IPS-15b (cell line): ENCODE results near the gene GANC.

Experiments
- H3K27me3 ChIP-seq: one replicate; pipeline ENCODE4 v1.6.1; 2013; ENCODE audit warnings: low read length; ENCODE audit not compliant: control insufficient read depth, insufficient read depth
- H3K36me3 ChIP-seq: one replicate; pipeline ENCODE4 v1.6.1; 2013; ENCODE audit warnings: low read length; ENCODE audit not compliant: control insufficient read depth, insufficient read depth
- H3K4me1 ChIP-seq: one replicate; pipeline ENCODE4 v1.6.1; 2013; ENCODE audit warnings: mild to moderate bottlenecking, low read length; ENCODE audit not compliant: control insufficient read depth, insufficient read depth
- H3K4me3 ChIP-seq: one replicate; pipeline ENCODE4 v1.5.1; 2013; ENCODE audit warnings: low read depth, low read length
- H3K9ac ChIP-seq: one replicate; pipeline ENCODE4 v1.6.1; 2013; ENCODE audit warnings: low read depth, mild to moderate bottlenecking, low read length
- H3K9me3 ChIP-seq: one replicate; pipeline ENCODE4 v1.6.1; 2013; ENCODE audit warnings: mild to moderate bottlenecking, low read length; ENCODE audit not compliant: control insufficient read depth, insufficient read depth

Gene GANC

DNA sequence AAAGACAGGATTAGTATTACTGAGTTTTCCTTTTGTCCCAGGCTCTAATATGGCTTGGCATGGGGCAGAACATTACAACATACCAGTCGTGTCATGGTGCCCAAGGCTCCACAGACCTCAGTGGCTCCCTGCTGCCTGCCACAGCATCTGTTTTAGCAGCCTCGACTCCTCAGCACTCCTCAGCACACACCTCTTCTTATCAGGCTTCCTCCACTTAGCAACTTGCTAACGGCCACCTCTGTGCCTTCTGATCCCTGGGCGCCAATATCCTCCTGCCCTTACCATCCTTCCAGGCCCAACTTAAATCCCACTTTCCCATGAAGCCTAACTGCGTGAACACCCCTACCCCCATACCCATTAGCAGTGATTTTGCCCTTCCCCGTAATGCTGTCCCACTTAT is 80.1 kb downstream of the GANC start:
- no peaks in the 10 kb centered on the region for H3K27me3 ChIP-seq
- no peaks in the 10 kb centered on the region for H3K36me3 ChIP-seq
- H3K4me1 ChIP-seq: no peaks in the 10 kb centered on the region
- H3K9me3 ChIP-seq: no peaks in the 10 kb centered on the region
- H3K4me3 ChIP-seq: no peak overlapping the region
- H3K9ac ChIP-seq: no peak overlapping the region

DNA sequence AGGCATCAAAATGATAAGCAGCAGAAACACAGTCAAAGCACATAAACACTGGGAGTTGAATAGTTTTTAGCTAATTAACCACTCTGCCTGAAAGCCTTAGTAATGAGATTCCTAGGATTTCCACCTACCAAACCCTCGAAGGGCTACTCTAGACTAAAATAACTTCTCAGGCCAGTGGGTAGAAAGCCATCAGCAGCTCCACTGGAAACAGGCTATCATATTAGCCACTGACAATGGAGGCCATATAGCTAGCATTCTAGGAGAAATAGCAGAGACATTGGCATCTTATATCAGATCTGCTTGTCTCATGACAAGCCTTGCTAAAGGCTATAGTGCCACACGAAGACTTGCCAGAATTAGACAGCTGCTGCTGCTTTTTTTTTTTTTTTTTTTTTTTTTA is 81.8 kb downstream of the GANC start:
- no peaks in the 10 kb centered on the region for H3K4me1 ChIP-seq
- H3K36me3 ChIP-seq: no peaks in the 10 kb centered on the region
- H3K4me3 ChIP-seq: no peak overlapping the region
- H3K27me3 ChIP-seq: no peaks in the 10 kb centered on the region
- no peaks in the 10 kb centered on the region for H3K9me3 ChIP-seq
- H3K9ac ChIP-seq: no peak overlapping the region

DNA sequence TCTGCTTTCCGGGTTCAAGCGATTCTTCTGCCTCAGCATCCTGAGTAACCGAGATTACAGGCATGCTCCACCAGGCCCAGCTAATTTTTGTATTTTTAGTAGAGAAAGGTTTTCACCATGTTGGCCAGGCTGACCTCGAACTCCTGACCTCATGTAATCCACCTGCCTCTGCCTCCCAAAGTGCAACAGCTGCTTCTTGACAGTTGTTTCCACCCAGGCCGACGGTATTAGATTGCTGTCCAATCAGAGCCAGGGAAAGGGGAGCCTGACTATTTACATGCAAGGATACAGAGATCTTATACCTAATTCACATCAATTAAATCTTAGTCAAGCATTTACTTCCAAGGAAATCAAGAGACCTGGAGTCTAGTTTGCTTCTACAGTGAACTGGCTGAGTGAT is 82.3 kb downstream of the GANC start:
- no peak overlapping the region for H3K9ac ChIP-seq
- H3K36me3 ChIP-seq: no peaks in the 10 kb centered on the region
- H3K4me1 ChIP-seq: no peaks in the 10 kb centered on the region
- no peak overlapping the region for H3K4me3 ChIP-seq
- no peaks in the 10 kb centered on the region for H3K27me3 ChIP-seq
- H3K9me3 ChIP-seq: no peaks in the 10 kb centered on the region

DNA sequence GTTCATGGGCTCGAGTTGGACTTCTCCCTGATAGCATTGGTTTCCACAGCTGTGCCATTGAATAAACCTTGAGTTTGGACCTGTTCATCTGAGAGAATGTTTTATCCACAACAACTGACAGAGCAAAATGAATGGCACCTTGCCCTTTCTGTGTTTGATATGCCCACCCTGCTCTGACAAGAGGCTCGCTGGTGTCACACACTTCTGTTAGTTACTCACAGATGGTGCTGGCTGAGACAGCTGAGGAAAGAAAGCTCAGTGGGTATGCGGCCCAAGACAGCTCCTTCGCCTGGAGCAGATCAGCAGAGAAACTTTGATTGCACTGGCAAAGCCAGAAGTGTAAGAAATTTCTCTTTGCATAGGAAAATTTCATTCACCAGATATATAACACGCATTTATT is 83.8 kb downstream of the GANC start:
- no peaks in the 10 kb centered on the region for H3K36me3 ChIP-seq
- no peak overlapping the region for H3K4me3 ChIP-seq
- H3K4me1 ChIP-seq: no peaks in the 10 kb centered on the region
- no peaks in the 10 kb centered on the region for H3K9me3 ChIP-seq
- H3K27me3 ChIP-seq: no peaks in the 10 kb centered on the region
- no peak overlapping the region for H3K9ac ChIP-seq

DNA sequence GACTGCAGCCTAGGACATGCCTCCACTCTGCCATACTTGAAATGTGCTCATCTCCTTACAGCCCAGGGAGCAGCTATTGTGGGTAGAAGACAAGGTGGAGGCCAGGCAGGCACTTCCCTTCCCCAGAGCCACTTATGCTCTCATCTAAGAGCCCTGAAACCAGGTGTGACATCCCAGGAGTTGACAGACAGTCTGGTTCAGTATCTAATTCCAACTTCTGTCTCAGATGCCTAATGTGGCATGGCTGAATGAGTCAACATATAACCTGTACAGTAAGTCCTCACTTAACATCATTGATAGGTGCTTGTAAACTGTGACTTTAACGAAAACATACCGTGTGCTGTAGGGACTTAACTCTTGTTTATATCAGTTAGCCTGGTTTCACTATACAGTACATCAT is 85.1 kb downstream of the GANC start:
- Histone ChIP-seq H3K9me3 (no peaks in the 10 kb centered on the region), H3K36me3 (no peaks in the 10 kb centered on the region), H3K4me3 (no peak overlapping the region), H3K4me1 (peaks cover 5% of the 10 kb centered on the region), H3K9ac (no peak overlapping the region), H3K27me3 (no peaks in the 10 kb centered on the region)

DNA sequence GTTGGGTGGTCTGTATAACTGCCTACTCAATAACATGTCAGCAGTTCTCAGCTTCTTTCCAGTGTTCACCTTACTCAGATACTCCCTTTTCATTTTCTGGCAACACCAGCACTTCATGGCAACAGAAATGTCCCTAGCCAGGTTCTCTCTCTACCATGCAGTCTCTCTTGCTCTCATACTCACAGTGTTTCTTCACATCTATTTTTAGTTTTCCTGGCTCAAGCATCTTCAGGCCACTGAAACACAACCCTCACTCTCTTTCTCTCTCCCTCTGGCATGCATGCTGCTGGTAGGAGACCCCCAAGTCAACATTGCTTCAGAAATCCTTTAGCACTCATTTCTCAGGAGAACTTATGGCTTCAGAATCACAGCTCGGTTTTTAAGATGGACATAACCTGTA is 86.2 kb downstream of the GANC start, which contains the start of gene CAPN3:
CAPN3 (plus strand) TSS at position 253 of the 400 bp plus-strand sequence. CDS start 305 bp downstream, outside the sequence.
- peaks cover 16% of the 10 kb centered on the region for H3K4me1 ChIP-seq
- peaks cover under 1% of the 10 kb centered on the region for H3K27me3 ChIP-seq
- no peak within 1 kb of the TSS for H3K9ac ChIP-seq
- no peaks in the 10 kb centered on the region for H3K9me3 ChIP-seq
- no peaks in the 10 kb centered on the region for H3K36me3 ChIP-seq
- no peak within 1 kb of the TSS for H3K4me3 ChIP-seq

DNA sequence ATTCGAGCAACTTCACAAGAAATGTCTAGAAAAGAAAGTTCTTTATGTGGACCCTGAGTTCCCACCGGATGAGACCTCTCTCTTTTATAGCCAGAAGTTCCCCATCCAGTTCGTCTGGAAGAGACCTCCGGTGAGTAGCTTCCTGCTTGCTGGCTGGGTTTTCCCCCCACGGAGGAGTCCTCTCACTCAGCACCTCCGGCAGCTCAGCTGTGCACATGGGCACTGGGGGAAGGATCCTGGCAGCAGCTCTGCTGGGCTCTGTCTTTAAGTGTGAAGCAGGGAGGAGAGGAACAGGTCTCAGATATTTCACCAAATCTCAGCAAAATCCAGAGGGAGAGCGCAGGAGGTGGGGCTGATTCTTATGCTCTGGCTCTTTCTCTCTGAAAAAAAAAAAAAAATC is 87.0 kb downstream of the GANC start:
- H3K36me3 ChIP-seq: no peaks in the 10 kb centered on the region
- H3K4me3 ChIP-seq: no peak overlapping the region
- no peaks in the 10 kb centered on the region for H3K9me3 ChIP-seq
- H3K4me1 ChIP-seq: peaks cover 18% of the 10 kb centered on the region
- peaks cover 8% of the 10 kb centered on the region for H3K27me3 ChIP-seq
- H3K9ac ChIP-seq: no peak overlapping the region

DNA sequence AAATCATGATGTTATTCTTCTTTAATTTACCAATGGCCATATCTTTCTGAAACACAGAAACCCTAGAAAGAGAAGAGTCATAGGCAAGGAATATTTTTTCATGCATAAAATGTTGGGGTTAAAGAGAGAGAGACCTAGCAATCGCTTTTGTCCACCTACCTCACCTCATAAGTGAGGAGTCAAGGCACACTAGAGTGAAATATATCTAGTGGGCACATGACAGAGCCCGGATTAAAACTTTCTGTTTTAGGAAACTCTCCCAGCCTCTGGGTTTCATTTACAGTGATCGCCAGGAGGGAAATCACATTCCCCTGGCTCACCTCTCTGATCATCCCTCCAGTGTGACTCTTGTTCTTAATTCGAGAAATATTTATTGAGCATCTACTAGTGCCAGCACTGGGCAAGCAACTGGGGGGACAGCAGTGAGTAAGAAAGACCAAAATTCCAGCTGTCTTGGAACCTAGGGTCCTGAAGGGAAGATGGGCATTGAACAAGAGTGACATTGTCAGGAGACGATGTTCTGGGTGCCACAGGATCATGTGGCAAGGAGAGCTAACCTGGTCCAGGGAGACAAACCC is 87.6 kb downstream of the GANC start:
- Histone ChIP-seq H3K27me3 (peaks cover 14% of the 10 kb centered on the region), H3K36me3 (no peaks in the 10 kb centered on the region), H3K4me1 (peaks cover 18% of the 10 kb centered on the region), H3K9me3 (no peaks in the 10 kb centered on the region), H3K4me3 (no peak overlapping the region), H3K9ac (no peak overlapping the region)

DNA sequence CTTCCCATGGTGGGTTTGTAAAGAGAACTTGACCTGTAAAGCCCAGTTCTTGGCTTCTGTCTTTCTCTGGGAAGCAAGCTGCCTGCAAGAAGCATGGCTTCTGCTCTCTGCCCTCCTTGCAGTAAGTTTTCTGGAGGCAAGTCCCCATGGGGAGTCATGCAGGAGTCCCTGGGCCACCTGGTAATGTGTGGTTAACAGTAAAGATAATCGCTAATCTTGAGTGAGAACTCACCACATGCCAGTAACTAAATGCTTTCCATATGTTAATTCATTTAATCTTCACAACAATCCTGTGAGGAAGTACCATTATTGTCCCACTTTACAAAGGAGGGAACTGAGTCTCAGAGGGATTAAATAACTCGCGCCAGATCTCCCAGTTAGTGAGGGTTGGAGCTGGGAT is 90.5 kb downstream of the GANC start:
- no peak overlapping the region for H3K4me3 ChIP-seq
- H3K4me1 ChIP-seq: peaks cover 18% of the 10 kb centered on the region
- H3K9ac ChIP-seq: no peak overlapping the region
- peaks cover 20% of the 10 kb centered on the region for H3K27me3 ChIP-seq
- H3K36me3 ChIP-seq: no peaks in the 10 kb centered on the region
- H3K9me3 ChIP-seq: no peaks in the 10 kb centered on the region

DNA sequence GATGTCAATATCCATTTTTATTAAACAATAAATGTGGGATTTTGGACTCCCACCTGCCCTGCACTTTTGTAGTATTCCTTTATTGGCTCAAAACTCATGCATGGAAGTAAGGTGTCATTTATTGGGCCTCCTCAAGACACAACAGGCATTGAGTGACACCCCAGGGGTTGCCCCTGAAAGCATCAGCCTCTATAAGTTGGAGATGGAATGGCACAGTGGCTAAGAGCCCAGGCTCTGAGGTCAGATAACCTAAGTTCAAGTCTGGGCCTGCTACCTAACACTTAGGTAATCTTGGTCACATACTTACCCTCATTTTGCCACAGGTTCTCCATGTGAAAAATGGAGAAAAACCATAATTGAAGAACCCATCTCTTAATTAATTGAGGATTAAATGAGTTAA is 90.9 kb downstream of the GANC start:
- Histone ChIP-seq H3K4me1 (peaks cover 18% of the 10 kb centered on the region), H3K36me3 (no peaks in the 10 kb centered on the region), H3K4me3 (no peak overlapping the region), H3K27me3 (peaks cover 20% of the 10 kb centered on the region), H3K9me3 (no peaks in the 10 kb centered on the region), H3K9ac (no peak overlapping the region)

DNA sequence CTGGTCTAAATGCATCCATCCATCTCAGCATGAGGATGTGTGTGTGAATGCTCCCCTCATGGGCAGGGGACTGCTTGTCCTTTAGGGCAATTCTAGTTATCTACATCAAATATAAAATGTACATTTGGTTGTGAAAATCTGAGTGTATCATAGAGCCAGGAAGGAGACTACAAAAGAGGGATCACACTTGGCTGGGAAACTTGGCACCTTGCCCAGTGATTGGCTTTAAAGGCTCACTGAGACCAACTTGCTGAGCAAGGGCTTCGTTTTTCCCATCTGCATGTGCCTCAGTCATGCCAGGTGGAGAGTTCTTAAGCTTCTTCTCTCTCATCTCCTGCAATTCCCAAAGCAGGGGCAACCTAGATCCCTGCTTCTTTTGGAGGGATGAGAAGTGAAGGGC is 91.5 kb downstream of the GANC start:
- peaks cover 20% of the 10 kb centered on the region for H3K27me3 ChIP-seq

DNA sequence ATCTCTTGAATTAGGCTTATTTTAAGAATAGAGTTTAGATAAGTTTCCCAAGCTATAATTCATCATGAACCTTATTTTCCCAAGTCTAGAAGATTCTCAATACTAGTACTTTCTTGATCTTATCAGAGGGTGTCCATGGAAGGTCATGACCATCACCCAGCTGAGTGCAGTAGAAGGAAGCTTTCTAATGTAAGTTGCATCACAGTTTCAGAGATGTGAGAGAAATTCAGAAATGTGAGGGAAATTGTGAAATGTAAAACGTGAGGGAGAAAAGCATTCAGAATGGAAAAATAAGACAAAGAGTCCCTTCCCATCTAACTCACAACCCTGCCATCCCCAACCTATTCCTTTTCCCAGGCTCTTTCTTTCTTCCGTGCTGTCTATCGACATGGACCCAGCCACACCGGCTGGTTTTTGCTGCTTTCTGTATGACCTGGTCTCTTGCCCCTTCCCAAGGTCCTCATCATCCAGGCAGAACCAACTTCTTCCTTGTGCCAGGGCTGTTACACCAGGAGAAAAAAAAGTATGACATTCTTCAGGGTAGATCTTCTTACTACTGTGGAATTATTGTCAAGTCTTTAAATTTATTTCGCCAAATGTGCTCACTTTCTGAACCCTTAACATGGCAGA is 93.0 kb downstream of the GANC start:
- no peak overlapping the region for H3K9ac ChIP-seq
- H3K9me3 ChIP-seq: no peaks in the 10 kb centered on the region
- H3K36me3 ChIP-seq: no peaks in the 10 kb centered on the region
- H3K4me3 ChIP-seq: no peak overlapping the region
- H3K4me1 ChIP-seq: peaks cover 18% of the 10 kb centered on the region
- H3K27me3 ChIP-seq: peaks cover 25% of the 10 kb centered on the region

More for the DNA sequence above, 91.5 kb downstream of the GANC start:
- H3K9me3 ChIP-seq: no peaks in the 10 kb centered on the region
- no peaks in the 10 kb centered on the region for H3K36me3 ChIP-seq
- no peak overlapping the region for H3K9ac ChIP-seq
- no peak overlapping the region for H3K4me3 ChIP-seq
- peaks cover 18% of the 10 kb centered on the region for H3K4me1 ChIP-seq
